ENCODE results near the gene HOXD9. TPM values are rescaled to one million over a fixed set of nuclear protein-coding genes. Genes with fewer than 3 reads are reported as not detected.

The HOXD9 gene
- total RNA-seq, 4 donors from 2014 or later = 3.8 to 78.1 (median 46.4) TPM

DNA sequence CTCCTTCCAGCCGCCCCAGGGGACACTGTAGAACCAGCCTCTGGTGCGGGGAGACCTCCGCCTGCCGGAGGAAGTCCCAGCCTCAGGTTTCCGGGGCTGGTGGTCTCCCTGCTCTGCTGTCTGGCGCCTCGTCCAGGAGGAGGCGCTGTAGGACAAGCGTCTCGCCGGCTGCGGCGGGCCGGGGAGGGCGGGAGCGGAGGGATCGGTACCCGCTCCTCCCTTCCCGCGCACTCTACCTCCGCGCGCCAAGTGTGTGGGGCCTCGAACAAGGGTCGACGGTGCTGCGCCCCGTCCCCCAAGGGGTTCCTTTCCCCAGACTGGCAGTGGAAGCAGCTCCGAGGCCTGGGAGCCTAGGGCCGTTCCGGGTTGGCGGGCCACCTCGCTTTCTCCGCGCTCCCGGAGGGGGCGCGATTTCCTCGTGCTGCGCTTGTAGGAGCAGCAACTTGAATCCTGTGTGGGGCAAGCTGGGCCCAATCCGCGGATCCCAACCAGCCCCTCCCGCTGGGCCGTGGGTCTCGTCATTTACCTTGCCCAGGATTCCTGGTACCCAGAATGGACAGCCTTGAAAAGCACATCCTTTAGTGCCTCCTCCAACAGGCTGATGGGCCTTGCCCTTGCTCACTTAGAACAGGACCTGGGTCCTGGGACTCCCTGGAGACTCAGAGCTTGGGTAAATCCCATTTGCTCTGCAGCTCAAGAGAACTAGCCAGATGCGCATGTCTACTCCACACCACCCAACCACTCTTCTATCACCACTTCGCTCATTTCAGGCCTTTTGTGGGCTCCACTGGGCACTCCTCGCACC is 18.2 kb downstream of the HOXD9 start:
- Histone ChIP-seq H3K4me3 (peak overlapping the region; percentile 72 to 85), H3K27ac (peak overlapping the region; percentile 98 to 99), H3K27me3 (no peaks in the 10 kb centered on the region), H3K4me1 (peaks cover 8 to 10% of the 10 kb centered on the region in 2 donors), H3K36me3 (no peaks in the 10 kb centered on the region), H3K9me3 (no peaks in the 10 kb centered on the region)
- peak; percentile 81 to 88 for DNase-seq
- TF ChIP-seq, protein P1, sequence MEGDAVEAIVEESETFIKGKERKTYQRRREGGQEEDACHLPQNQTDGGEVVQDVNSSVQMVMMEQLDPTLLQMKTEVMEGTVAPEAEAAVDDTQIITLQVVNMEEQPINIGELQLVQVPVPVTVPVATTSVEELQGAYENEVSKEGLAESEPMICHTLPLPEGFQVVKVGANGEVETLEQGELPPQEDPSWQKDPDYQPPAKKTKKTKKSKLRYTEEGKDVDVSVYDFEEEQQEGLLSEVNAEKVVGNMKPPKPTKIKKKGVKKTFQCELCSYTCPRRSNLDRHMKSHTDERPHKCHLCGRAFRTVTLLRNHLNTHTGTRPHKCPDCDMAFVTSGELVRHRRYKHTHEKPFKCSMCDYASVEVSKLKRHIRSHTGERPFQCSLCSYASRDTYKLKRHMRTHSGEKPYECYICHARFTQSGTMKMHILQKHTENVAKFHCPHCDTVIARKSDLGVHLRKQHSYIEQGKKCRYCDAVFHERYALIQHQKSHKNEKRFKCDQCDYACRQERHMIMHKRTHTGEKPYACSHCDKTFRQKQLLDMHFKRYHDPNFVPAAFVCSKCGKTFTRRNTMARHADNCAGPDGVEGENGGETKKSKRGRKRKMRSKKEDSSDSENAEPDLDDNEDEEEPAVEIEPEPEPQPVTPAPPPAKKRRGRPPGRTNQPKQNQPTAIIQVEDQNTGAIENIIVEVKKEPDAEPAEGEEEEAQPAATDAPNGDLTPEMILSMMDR (IDR thresholded peaks at IDR 0.05) = peak; percentile 94 to 99 (median 96)
- TF ChIP-seq POLR2A (IDR thresholded peaks at IDR 0.05) = peak in 1 of 2 donors; percentile 43
- intact Hi-C loops (cut with DNase I; ENCODE audit: low total_unique reads) = loop anchor here (5.0 kb wide), 3 partner anchors 317 to 497 kb away; no protein-coding TSS in a partner anchor

GRCh38 chr2:176142281-176142680 is 19.8 kb downstream of the HOXD9 start:
- TF ChIP-seq, protein P1 (IDR thresholded peaks at IDR 0.05) = no peak
- no peak for TF ChIP-seq POLR2A (IDR thresholded peaks at IDR 0.05)
- no peak for DNase-seq
- Histone ChIP-seq H3K4me1 (peaks cover 8 to 10% of the 10 kb centered on the region in 2 donors), H3K4me3 (no peak overlapping the region), H3K36me3 (no peaks in the 10 kb centered on the region), H3K27ac (no peak overlapping the region), H3K27me3 (no peaks in the 10 kb centered on the region), H3K9me3 (no peaks in the 10 kb centered on the region)
- intact Hi-C loops (cut with DNase I; ENCODE audit: low total_unique reads) = loop anchor here (5.0 kb wide), 3 partner anchors 315 to 495 kb away; no protein-coding TSS in a partner anchor

DNA sequence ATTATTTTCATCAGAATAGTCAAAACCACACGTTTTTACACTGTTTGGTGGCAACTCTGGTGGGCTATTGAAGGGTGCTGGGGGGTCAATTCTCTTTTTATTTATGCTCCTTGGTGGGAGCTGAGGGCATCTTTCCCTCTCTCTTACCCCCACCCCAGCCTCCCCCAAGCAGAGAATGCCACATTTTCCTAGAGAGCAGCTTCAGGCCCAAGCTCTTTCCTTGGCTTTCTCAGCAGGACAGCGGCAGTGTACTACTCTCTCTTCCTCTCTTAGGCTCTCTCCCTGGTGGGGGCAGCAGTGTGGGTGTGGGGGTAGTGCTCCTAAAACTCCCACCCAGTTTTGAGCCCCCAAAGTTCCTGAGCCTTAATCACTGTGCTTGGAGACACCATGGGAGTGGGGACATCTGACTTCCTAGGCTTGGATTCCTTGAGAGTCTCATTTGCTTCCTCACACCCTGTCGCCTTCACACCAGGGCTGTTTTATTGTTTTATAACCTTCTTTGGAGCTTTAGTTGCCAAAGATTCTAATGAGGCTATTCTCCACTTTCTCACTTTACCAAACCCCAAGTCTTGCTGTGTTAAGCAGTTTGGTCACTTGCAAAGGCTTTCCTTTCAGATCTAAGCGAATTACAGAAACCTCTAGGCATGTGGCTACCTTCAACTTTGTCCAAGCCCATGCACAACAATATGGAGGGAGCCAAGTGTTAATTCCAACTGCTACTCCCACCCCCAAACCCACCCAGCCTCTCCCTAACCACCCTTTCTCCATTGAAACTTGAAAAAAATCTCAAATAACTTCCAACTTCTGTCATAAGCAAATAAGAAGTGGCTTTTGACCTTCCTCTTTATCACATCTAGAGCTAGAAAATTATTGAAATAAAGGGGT is 22.8 kb downstream of the HOXD9 start:
- H3K36me3 ChIP-seq = no peaks in the 10 kb centered on the region
- DNase-seq = no peak
- H3K27ac ChIP-seq = peak overlapping the region; percentile 36 to 83
- no peak for TF ChIP-seq POLR2A (IDR thresholded peaks at IDR 0.05)
- TF ChIP-seq, protein P1 (IDR thresholded peaks at IDR 0.05) = no peak
- intact Hi-C loops (cut with DNase I; ENCODE audit: low total_unique reads) = no loop called here
- no peak overlapping the region for H3K4me3 ChIP-seq
- peaks cover 8 to 23% of the 10 kb centered on the region in 2 donors for H3K4me1 ChIP-seq
- no peaks in the 10 kb centered on the region for H3K9me3 ChIP-seq
- H3K27me3 ChIP-seq = no peaks in the 10 kb centered on the region

DNA sequence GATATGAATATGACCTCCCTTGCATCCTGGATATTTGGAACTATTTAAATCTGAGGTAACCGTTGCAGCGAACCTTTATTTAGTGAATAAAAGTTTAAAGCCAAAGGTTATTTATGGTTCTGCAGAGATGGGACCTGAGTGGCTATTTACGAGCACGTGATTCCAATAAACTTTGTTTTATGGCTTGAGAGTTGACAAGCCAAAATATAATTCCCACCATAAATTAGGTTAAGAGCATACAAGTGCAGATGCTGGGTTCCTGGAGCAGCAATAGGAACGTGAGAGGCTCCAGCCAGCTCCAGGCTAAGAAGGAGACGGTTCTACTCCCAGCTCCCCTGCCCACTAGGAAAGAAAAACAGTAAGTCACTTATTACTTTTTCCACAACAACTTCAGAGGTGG is 23.6 kb downstream of the HOXD9 start:
- Histone ChIP-seq H3K27ac (peak overlapping the region; percentile 75 to 83), H3K36me3 (no peaks in the 10 kb centered on the region), H3K4me3 (no peak overlapping the region)

More for the DNA sequence above, 23.6 kb downstream of the HOXD9 start:
- peak in 1 of 2 donors; percentile 45 for DNase-seq
- intact Hi-C loops (cut with DNase I; ENCODE audit: low total_unique reads) = no loop called here
- H3K9me3 ChIP-seq = no peaks in the 10 kb centered on the region
- peaks cover 5 to 23% of the 10 kb centered on the region in 2 donors for H3K4me1 ChIP-seq
- TF ChIP-seq POLR2A (IDR thresholded peaks at IDR 0.05) = no peak
- TF ChIP-seq, protein P1 (IDR thresholded peaks at IDR 0.05) = peak in 1 of 4 experiments; percentile 10
- no peaks in the 10 kb centered on the region for H3K27me3 ChIP-seq
